HG02884 (cell line): ENCODE data around the gene CCT3.
"Not testable (repeated sequence)": the region's sequence is repeated elsewhere in the genome, so short reads cannot be mapped to it uniquely, and the experiment has no call there.

ENCODE experiments used
- ATAC-seq: cut with Tn5 transposase; IDR thresholded peaks from one replicate; pipeline ENCODE4 v1.9.1; 2021; ENCODE audit warnings: mild to moderate bottlenecking, moderate library complexity; ENCODE audit not compliant: unreplicated experiment

Gene CCT3

GRCh38 chr1:156368889-156369684, 31.0 kb upstream of the CCT3 start, which contains the start of gene RHBG:
Gene RHBG, plus strand, starts transcription at chr1:156369211. Its CDS starts 39 bp downstream, at chr1:156369250.
- ATAC-seq: no peak

- ATAC-seq: no peak
These were observed 30.1 kb upstream of the CCT3 start for GRCh38 chr1:156368157-156368658.

DNA sequence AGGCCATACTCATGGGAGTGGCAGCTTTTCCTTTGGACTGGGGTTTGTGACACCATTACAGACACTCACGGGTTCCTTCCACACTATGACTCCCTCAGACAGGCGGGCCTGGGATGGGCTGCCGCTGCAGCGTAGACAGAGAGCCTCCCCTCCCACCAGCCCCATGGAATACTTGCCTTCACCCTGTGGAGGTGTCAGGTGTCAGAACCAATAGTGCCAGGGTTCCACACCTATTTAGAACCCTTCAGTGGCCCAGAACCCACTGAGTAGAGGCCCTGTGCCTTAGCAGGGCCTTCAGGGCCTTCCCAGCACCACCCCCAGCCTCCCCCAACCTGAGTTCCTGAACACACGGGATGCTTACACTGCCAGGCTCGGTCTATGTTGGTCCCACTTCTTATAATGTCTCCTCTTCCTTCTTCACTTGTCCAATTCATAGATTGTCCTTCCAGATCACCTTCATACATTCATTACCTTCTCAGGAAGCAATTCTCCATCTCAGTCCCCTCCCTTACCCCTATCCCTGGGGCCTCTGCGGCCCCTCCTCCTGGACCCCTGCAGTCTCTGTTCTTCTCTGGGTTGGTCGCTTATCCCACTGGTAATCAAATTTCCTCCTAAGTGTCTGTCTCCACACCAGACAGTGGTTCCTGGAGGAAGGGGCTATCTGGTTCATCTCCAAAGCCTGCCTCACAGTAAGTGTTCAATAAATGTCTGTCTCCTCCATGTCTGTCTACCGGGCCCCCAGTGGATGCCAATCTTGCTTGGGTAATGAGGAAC, 29.5 kb upstream of the CCT3 start:
- ATAC-seq: no peak

DNA sequence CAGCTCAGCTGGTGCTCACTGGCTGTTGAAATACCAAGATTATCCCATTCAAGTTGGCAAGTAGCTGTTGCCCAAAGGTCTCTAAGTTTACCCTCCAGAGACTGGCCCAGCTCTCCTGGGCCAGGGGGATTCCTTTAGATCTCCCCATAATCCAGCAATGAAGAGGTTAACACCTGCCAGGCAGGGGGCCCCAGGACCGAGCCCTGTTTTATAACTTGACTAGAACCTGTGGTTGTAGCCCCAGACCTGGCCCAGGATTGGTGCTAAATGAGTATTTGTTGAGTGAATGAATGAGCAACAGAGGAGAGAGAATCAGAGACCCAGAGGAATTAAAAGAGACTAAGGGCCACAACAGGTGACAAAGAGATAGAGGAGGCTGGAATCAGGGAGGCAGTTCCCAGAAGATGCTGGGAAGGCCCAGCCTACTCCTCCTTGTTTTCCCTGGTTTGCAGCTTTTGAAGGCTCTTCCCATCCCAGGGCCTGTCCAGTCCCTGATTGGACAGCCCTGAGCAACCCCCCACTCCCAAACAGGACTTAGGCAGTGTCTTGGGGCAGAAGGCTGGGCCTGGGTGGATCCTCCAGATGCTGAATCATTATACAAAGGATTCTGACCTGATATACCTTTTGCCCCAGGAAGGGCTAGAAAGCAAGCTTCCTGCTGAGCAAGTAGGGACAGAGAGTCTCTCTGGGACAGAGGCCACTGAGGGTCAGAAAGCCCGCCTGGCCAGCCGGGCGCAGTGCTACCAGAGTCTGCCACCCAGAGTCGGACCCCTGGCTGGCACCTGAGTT, 28.5 kb upstream of the CCT3 start:
- ATAC-seq: no peak

DNA sequence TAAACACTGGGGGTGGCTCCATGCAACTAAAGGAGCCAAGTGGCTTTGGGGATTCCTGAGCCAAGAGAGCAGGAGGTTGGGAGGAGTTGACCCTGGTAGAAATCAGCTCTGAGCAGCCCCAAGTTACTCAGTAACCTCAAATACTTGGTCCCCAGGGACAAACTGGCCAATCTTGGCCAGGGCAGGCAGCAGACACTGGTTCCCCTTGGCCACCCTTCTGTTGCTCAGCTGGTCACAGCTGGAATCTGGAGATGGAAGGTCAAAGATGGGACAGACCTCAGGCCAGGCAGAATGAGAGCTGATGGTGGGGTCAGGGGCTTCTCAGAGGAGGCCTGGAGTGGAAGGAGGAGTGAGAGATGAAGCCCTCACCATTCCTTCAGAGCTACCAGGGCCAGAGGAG, 27.7 kb upstream of the CCT3 start:
- ATAC-seq: no peak

DNA sequence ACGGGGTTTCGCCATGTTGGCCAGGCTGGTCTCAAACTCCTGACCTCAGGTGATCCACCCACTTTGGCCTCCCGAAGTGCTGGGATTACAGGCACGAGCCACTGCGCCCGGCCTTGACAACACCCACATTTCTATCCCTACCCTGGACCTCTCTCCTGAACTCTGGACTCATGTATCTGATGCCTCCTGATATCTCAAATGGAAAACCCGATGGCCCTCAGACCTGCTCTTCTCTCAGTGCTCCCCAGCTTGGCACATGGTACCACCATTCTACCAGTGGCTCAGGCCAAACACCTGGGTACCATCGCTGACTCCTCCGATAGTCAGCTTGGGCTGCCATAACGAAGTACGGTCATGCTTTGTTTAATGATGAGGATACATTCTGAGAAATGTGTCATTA, 22.4 kb upstream of the CCT3 start:
- ATAC-seq: no peak

DNA sequence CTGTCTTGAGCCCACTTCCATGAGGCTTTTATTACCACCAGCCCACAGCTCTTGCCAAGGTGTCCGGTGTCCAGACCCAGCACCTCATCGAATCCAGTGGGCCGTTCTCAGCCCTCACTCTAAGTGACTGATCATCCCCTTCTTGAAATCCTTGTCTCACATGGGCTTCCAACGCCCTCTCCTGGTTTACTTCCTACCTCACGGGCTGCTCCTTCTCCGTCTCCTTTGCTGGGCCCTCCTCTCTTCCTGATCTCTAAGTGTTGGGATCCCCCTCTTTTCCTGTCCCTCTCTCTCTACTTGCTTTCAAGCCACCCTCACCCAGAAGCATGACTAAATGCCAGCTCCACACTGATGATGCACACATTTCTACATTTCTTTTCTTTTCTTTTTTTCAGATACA, 21.9 kb upstream of the CCT3 start:
- ATAC-seq: no peak

- no peak for ATAC-seq
These were observed 21.2 kb upstream of the CCT3 start for GRCh38 chr1:156359249-156359648.

DNA sequence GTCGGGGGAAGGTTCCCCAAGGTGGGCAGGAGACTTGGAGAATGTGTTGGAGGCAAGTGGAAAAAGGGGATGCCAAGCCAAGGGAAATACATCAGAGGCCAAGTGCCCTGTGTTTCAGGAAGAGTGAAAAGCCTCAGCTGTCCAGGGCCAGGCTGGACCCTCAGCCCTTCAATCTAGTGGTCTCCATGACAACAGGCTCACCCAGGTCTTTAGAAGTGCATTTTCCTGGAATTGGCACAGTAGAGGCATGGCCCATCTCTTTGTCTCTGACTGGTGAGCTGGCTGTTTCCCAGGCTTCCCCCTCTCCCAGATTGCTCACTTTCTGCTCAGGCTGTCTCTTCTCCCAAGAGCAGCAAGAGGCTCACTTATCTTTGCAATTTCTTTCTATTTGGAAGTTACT, 20.5 kb upstream of the CCT3 start:
- ATAC-seq: no peak

DNA sequence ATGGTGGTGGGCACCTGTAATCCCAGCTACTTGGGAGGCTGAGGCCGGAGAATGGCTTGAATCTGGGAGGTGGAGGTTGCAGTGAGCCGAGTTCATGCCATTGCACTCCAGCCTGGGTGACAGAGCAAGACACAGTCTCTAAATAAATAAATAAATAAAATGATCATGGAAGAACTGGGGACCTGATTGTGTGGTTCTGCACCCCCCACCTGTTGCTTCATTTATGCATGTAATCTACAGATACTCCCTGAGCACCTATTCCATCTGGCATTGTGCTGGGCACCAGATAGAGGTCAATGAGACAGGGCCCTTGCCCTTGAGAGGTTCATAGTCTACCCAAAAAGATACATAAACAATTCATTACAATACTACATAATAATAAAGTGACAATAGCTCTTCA, 19.9 kb upstream of the CCT3 start:
- ATAC-seq: no peak

DNA sequence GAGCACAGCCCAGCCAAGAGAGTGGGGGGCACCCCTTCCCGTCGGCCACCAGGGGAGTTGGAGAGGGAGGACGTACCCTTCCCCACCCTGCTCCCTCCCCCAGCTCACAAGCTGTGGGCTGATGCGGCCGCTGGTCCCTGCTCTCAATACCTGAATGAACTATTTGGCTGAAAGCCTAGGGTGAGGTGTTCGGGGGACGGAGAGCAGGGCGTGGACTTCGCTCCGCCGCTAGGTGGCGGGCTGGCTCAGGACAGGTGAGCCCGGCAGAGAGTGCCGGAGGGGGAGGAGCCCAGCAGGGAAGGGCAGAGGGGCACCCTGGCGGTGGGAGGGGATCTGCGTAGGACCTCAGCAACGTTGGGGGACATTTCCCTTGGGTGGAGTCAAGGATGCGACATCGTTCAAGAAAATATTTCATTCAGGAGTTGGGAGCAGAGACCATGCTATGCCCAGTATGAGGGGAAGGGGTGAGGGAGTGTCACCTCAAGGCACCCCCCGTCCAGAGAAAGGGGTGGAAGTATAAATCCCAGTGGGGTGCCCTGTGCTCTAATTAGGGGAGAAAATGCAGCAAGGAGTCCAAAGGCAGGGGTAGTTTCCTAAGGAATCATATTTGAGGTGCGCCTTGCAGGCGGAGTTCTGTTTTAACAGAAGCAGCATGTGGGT, 18.9 kb upstream of the CCT3 start:
- ATAC-seq: no peak

GRCh38 chr1:156356262-156356874, 18.3 kb upstream of the CCT3 start:
- ATAC-seq: no peak

DNA sequence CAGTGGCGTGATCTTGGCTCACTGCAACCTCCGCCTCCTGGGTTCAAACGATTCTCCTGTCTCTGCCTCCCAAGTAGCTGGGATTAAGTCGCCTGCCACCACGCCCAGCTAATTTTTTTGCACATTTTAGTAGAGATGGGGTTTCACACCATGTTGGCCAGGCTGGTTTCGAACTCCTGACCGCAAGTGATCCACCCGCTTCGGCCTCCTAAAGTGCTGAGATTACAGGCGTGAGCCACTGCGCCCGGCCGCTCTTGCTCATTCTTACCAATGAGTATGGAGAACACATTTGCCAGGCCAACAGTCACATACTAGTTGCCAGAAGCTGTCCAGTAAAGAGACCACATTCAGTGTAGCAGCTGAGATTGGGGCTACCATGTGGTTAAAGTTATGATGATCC, 14.4 kb upstream of the CCT3 start:
- ATAC-seq: not testable (repeated sequence)

DNA sequence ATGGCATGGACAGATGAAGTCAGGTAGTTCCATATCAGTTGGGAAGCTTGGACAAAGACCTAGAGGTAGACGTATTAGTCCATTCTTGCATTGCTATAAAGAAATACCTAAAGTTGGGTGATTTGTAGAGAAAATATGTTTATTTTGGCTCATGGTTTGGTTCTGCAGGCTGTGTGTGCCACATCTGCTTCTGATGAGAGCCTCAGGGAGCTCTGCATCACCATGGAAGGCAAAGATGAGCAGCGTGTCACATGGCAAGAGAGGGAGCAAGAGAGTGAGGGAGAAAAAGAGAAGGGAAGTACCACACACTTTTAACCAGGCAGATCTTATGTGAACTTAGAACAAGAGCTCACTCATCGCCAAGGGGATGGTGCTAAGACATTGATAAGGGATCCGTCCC, 9.2 kb upstream of the CCT3 start:
- no peak for ATAC-seq

- ATAC-seq: no peak
These were observed 8.5 kb upstream of the CCT3 start for GRCh38 chr1:156346636-156347035.

DNA sequence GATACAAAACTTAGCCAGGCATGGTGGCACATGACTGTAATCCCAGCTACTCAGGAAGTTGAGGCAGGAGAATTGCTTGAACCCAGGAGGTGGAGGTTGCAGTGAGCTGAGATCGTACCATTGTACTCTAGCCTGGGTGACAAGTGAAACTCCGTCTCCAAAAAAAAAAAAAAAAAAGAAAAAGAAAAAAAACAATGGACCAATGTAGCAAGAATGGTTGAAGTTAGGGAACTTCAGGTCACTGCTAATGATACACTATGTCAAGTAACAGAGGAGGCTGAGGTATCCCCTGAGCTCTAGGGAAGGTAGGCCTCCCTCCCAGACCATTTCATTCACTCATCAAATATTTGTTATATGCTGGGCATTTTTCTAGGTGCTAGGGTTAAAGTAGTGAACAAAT, 7.9 kb upstream of the CCT3 start:
- ATAC-seq: not testable (repeated sequence)

GRCh38 chr1:156344409-156344808, 6.3 kb upstream of the CCT3 start:
- no peak for ATAC-seq

DNA sequence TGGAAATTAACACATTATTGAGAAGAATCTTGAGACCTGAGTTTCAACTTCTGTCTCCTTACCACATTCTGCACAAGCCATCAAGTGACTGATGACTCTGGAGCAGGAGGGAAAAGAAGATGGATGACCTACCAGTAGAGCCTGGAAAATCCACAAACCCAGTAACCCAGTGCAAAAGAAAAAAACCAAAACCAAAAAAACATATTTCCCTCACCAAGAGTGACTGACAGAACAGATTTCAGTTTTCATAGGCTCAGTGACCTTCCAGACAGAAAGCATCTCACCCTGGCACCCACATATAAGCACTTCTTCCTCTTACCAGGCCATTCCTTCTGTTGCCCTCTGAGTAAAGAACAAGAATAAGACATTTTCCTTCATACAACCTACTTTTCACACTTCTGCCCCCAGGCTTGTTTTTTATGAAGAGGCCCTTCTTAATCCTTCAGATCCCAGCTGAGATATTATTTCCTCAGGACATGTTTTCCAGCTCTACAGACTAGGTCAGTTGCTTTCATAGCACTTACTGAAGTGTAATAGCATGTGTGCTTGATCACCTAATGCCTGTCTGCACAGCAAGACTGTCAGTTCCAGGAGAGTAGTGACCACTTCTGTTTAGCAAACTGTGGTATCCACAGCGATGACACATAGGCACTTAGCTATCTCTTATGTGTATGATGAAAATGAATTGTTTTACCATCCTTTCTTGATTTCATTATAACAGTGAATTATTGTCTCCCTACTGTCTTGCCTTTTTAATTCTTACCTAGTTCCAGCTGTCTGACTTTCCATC, 4.3 kb upstream of the CCT3 start:
- ATAC-seq: no peak

DNA sequence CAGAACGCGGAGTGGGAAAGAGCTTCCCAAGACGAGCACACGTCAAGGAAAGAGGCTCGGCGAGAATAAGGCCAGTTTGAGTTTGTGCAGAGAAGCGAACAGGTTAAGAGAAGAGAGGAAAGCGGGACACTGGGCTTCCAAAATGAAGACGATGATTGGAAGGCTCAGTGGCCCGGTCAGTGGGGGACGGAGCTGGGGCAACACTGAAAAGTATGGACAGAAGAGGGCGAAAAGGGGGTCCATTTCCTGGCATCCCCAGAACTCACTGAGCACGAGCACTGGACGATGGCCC, 258 bp downstream of the CCT3 start:
- ATAC-seq: no peak
